A549 (cell line): ENCODE data around the gene FRMD4A.

Source experiments
- MAZ ChIP-seq: fragments of 150-350 bp; IDR thresholded peaks from 2 replicates; pipeline ENCODE4 v1.6.1; 2014; ENCODE audit warnings: antibody characterized with exemption, low read depth, low read length, borderline replicate concordance
- TF ChIP-seq, protein P1 (sequence below): fragments of 150-350 bp; IDR thresholded peaks from 2 replicates; pipeline ENCODE4 v1.6.1; 2014; ENCODE audit warnings: low read depth, mild to moderate bottlenecking, low read length

DNA sequence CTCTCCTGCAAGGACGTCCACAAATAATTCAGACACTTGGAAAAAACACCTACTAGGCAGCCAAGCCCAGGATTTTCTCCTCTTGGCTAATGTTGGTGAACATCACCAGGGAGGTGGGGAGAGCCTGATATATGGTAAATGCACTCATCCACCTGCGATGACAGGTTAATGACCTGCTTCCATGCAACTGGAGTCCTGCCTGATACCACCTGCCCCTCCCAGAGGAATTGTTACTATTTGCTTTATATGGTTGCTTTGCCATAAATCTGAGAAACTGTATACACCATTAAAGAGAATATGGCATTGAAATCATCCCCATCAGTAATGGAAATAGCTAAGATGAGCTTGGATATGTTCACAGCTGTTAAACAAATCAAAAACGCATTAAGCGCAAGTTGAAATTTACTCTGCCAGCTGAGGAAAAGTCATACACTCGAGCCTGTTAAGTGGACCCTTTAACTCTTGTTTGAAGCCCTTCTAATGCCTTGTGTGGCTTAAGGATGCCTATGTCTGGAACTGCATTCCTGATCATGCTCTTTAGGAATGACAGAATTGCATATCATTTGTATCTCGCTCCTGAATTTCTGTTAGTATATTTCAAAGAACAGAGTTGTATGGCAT lies 535.6 kb downstream of the FRMD4A start:
- no peak for TF ChIP-seq MAZ
- TF ChIP-seq, protein P1, sequence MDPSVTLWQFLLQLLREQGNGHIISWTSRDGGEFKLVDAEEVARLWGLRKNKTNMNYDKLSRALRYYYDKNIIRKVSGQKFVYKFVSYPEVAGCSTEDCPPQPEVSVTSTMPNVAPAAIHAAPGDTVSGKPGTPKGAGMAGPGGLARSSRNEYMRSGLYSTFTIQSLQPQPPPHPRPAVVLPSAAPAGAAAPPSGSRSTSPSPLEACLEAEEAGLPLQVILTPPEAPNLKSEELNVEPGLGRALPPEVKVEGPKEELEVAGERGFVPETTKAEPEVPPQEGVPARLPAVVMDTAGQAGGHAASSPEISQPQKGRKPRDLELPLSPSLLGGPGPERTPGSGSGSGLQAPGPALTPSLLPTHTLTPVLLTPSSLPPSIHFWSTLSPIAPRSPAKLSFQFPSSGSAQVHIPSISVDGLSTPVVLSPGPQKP, result no peak
